GDM1 (cell line): ENCODE measurements around the gene ATE1.
A peak's percentile ranks its signal among the peaks of the same experiment; 100 is the strongest.

Experiments
- DNase-seq: peaks from one replicate; lab custom pipeline; 2025; lab: John Stamatoyannopoulos, UW

Gene ATE1

DNA sequence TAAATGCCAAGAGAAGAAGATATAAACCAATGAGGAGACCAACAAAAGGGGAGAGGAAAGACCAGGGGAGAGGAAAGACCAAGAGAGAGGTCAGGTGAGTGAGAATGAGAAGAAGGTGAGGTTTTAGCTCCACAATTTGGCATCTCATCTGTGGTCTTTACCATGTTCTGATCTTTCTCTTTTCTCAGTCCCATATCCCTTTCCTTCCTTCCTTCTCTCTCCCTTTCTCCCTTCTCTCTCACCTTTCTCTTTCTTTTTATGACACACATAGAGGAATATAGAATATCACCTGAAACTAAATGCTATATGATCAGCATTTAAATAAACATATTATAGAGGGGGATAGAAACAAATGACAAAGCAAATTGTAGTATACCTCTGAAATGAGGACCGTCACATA, 57.4 kb downstream of the ATE1 start:
- no peak for DNase-seq

DNA sequence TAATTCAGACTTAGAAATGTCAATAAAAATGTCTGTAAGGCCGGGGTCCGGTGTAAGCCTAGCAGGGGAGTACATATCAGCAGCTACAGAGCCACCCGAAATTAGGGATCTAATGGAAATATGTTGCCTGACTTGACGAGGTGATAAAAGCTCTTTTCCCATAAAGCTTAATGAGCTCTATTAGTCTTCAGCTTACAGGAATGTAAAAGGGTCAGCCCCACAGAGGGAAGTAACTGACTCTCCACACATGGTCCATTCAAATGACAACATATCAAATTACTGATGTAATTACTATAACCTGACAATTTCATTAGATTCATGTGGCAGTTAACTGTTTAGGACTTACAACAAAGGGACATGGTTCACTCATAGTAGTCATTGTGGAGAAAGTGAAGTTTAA, 62.3 kb downstream of the ATE1 start:
- no peak for DNase-seq

DNA sequence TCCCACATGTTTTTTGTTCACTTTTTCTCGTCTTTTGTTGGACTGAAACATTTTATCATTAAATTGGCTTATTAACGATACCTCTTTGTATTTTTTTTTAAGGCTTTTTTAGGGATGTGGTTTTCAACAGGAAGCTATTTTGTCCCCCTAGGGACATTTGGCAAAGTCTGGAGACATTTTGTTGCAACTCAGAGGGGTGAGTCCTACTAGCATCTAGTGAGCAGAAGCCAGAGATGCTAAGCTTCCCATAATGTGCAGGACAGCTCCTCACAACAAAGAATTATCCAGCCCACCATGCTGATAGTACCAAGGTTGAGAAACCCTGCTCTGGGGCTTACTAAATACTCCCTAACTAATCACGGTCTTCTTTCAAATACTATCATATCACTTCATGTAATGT, 63.2 kb downstream of the ATE1 start:
- no peak for DNase-seq

DNA sequence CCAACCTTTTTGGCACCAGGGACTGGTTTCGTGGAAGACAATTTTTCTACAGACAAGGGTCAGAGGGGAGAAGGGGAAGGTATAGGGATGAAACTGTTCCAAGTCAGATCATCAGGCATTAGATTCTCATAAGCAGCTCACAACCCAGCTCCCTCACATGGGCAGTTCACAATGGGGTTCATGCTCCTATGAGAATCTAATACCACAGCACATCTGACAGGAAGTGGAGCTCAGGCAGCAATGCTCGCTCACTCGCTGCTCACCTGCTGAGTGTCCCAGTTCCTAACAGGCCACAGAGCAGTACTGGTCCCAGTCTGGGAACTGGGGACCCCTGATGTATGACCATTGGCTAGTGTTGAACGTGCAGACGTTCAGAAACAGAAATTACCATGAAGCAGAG, 63.7 kb downstream of the ATE1 start:
- DNase-seq = no peak

DNA sequence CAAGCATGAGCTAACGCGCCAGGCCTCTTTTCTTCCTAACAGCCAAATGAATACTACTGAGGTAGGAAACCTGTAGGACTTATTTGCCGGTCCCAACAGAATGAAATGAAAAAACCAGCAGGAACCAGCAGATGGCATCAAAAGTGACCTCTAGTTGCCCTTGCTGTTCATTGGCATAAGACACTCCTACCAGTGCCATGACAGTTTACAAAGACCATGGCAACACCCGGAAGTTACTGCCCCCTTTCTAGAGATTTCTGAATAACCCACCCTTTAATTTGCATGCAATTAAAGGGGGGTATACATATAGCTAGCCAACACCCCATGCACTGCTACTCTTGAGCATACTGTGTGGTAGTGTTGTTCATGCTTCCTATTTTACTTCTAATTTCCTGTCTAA, 65.2 kb downstream of the ATE1 start:
- no peak for DNase-seq

DNA sequence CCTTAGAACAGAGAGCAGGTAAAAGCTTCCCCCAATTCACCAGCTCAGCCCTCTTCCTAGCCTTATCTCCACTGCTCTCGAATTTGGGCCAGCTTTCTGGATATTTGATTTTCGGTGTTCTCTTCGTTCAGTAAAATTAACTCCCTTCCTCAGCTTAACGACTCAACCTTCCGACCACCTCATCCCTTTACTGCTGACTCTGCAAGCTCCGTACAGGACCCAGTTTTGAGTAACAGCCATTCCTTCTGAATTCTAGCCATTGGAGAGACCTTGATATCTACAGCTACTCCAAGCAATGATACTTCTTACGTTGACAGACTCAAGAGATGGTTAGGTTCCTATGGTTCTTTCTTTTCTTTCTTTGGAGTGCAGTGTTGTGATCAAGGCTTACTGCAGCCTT, 65.8 kb downstream of the ATE1 start:
- DNase-seq = no peak

DNA sequence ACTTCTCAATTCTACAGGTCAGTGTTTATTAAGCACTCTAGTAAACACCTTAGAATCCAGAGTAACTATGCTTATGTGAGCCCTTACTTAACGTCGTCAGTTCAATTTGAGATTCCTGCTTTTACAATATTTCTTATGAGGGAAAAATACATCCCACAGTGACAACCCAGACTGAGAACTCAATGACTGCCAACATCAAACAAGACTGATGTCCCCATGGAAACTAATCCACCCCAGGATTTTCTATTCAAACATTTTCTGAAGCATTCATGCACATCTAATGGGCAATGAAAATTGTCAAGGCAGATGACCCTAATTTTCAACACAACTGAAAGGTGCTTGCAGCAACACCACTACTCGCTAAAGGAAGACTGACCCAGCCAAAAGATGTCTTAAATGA, 67.0 kb downstream of the ATE1 start:
- DNase-seq = no peak

DNA sequence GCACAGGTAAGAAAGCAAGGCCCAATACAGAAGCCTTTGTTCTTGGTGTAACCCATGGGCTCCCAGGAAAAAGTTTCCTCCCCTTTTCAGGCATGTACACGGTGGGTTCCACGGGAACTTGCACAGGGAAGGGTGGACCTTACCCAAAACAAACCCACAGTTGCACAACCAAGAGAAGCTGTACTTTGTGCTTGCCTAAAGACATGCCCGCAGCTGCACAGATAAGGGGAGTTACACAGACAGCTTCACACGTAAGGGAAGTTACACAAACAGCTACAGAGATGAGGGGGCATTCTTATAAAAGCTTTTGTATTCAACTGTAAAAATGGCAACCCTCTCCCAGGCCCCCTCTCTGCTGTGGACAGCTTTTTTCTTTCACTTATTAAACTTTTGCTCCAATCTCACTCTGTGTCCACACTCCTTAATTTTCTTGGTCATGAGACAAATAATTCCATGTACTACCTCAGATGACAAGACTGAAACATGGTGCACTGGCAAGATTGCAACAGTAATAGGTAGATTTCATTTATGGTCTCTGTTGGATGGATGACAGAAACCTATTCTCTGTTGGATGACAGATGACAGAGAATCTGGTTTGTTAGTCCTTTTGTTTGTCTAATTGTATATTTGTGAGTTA, 72.9 kb downstream of the ATE1 start:
- DNase-seq = no peak

DNA sequence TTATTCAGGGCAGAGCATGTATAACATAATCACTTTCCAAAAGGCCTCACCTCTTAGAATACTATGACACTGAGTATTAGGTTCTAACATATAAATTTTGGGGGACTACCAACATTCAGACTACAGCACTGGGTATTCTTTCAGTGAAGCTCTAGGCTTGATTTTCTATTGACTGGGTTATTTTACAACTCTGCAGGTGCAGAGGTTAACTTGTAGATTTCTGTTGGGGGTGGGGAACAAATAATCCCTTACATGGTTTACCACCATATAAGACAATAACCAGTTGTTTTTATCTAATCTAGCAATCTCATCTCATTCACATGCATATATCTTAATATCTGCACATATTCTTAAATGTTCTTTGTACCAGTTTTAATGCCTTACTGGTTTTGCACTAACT, 73.9 kb downstream of the ATE1 start:
- DNase-seq = no peak

DNA sequence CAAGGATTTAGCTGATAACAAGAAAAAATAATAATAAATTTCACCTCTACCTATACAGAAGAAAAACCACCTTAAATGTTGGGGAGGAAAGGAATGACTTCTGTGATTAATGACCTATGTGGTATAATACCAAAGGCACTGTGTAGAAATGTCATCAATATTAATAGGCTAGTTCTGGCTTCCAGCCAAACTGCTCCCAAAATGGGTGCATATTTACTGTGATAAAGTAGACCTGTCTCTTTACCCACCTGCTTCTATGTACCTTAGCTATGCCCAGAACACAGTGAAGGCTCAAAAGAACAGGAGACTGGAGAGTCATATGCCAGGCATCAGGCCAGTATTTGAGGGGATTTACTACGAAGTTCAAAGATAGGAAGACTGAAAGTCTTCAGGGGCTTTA, 76.0 kb downstream of the ATE1 start:
- no peak for DNase-seq

DNA sequence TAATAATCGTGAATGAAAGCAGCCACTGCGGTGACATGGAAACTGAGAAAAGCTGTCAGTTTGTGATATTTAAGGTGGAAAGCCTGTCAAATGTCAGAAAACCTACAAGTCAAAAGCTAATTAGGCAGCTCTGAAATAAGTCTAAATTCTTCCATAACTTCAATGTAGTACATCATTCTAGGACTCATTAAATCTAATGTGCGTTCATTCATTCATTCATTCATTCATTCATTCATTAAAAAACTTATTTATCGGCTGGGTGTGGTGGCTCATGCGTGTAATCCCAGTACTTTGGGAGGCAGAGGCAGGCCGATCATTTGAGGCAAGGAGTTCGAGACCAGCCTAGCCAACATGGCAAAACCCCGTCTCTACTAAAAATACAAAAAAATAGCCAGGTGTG, 79.7 kb downstream of the ATE1 start:
- no peak for DNase-seq

DNA sequence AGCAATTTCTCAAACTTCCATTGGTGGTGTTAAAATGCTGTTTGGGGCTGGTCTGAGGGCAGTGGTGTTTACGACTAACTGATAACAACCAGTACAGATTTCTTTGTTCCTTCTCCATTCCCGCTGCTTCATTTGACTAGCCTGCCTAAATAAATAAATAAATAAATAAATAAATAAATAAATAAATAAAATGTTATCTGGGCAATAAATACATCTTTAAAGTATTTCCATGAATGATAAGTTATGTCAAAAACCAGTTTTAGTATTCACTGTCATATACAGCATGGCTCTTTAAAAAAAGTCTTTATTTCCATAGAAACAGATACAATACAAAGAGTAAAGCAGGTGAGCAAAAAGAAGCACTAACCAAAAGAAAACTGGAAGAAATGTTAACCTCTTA, 81.3 kb downstream of the ATE1 start:
- no peak for DNase-seq

DNA sequence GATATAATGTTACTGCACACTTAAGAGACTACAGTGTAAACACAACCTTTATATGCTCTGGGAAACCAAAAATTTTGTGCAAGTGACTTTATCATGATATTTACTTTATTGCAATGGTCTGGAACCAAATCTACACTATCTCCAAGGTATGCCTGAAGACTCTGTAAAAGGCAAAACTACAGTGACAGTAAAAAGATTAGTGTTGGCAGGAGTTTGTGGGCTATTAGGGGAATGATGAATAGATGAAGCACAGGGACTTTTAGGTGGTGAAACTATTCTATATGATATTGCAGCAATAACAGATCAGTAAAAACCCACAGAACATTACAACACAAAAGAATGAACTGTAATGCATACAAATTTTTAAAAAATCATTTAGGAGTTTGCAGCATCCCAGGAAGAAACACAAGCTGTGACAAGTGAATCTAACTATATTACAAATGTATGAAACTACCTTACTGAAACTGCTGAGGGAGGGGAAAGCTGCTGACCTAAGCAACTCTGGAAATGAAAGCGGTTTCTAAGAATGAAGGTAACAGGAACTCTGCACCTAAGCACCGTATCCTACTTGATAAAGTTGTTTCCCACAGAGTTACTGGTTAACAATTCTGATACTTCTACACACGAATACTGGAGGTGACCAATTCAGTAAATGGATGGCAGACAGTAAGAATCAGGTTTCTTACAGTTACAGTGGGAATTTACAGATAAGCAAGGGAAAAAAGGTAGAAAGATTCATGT, 82.6 kb downstream of the ATE1 start:
- DNase-seq = no peak

DNA sequence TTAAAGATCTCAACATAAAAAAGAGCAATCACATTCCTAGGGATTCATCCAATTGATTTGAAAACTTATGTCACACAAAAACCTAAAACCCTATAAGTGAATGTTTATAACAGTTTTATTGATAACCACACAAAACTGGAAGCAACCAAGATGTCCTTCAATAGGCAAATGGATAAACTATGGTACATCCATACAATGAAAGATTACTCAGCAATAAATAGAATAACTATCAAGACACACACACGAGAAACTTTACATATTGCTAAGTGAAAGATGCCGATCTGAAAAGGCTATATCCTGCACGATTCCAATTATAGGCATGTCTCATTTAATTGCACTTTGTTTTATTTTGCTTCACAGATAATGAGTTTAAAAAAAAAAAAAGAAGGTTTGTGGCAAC, 83.3 kb downstream of the ATE1 start:
- no peak for DNase-seq

DNA sequence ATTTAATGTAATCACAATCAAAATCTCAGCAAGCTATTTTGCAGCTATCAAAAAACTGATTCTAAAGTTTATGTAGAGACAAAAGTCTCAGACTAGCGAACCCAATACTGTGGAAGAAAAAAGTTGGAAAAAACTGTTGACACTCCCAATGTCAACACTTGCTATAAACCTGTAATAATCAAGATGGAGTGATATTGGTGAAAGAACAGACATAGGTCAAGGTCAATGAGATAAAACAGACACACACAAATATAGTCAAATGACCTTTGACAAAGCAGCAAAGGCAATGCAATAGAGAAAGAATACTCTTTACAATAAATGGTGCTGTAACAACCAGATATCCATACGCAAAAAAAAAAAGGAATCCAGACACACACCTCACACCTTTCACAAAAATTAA, 84.5 kb downstream of the ATE1 start:
- no peak for DNase-seq

DNA sequence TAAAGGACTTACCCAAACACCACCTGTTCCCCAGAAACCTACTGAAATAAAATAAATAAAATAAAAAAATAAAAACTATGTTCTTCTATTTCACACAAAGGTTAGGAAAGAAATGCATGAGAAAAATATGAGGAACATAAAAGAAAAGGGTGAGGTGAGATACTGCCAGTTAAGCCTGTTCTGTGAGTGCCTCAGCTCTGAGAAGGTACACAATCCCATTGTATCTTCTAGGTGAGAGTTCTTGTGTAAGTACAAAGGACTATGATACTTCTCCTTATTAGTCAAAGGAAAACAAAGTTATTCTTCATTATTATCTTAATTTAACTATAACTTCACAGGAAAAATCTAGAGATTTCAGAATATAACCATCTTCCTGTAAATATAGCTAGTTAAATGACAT, 86.0 kb downstream of the ATE1 start:
- DNase-seq = no peak

DNA sequence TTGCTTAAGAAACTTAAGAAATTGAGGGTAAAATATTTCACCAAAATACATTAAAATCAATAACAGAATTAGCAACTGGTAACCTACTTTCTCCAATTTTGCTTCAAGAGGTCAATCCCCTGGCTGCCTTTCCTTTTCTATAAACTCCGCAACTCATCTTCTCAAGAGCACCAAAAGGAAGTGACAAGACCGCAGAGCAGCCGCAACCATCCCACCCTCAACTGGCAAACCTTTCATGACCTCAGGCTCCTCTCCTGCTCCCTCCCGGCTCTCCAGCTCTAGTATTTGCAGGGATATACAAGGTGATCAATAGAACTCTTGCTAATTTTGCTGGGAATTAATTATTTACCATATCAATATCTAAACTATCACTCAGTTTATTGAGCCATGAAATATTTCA, 88.9 kb downstream of the ATE1 start:
- DNase-seq = peak; percentile 71

DNA sequence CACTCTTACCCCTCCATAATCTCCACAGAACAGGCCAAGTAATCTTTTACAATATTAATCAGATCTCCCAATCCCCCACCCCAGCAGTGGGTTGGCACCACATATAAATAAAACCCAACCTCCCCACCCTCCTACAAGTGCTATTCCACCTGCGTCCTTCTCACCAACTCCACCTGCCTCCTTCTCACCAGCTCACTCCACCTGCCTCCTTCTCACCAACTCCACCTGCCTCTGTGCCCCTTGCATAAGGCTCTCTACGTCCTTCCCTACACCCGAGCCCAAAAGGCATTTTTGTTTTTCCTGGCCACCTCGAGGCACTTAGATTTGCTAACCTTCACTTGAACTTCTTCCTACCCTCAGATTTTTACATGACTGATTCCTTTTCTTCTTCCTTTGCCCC, 89.7 kb downstream of the ATE1 start:
- no peak for DNase-seq

DNA sequence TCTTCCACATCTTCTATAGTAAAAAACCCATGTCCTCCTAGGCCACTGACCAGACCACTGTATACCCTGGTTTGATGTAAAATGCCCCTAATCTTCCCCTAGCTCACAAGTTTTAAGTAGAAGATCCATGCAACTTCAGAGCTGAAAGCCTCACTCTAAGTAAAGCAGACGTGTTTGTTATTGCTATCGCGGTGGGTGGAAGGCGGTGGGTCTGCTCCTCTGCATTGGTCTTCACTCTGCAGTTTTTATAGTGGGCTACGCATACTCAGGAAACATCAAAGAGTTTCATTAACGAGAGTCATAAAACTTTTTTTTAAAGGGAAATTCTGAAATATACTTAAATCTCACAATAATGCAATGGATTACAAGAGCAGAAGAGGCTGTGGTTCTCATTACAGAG, 91.7 kb downstream of the ATE1 start:
- no peak for DNase-seq

DNA sequence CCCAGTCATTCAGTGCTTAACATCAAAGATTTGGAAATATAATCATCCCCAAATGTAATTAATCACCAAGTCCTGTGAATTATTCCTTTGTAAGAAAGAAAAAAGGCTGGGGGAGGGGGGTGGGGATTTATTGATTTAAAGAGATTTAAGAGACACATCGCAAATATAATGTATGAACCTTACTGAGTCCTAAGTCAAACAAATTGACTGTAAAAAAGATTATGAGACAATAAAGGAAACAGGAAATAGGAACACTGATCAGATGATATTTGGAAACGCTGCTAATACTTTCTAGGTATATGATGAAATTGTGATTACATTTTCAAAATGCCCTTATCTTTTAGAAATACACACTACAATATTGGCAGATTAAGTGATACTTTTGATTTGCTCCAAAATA, 92.5 kb downstream of the ATE1 start:
- no peak for DNase-seq

DNA sequence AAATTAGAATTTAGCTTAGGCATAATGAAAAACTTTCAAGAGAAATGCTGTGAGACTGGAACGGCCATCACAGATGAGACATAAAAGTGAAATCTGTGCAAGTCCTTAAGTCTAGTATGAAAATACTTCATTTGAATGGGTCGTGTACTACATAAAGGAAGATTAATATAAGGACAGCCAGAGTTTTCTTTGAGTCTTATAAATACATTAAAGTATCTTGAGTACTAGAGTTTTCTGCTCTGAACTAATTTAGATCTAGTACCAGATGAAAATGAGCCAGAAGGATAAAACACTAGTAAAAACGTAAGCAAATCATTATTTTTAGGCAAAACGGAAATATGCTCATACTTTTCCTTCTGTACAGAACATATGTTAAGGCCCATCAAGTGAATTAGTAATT, 93.1 kb downstream of the ATE1 start:
- no peak for DNase-seq

DNA sequence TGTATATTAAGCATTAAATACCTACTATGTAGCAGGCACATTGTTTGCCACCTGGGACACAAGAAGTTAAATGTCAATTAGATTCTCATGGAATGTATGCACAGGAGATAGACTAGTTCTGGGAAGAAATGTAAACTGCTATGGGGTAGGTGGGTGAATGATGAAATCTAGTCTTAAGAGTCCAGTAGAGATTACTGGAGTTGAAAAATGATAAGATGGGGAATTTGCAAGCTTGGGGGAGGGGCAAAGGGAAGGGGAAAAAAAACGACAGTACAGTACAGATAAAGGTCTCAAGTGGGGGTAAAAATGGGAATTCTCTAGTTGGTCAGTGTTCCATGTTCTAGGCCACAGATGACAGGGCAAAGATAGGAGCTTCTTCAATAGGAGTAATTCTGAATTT, 94.4 kb downstream of the ATE1 start:
- DNase-seq = no peak

DNA sequence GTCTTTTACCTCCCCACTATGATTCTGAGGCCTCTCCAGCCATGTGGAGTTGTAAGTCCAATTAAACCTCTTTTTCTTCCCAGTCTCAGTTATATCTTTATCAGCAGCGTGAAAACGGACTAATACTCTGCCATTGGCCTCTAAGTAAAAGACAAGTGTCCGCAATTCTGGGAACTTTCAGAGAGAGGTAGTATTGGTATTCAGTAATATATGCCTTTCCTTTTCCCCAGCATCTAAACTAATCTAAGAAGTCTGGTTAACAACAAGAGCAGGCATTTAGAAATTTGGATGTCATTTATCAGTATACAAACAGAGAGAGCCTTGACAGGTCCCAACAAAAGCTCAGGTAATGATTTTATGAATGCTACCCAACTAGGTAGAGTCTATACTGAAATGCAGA, 95.2 kb downstream of the ATE1 start:
- no peak for DNase-seq

DNA sequence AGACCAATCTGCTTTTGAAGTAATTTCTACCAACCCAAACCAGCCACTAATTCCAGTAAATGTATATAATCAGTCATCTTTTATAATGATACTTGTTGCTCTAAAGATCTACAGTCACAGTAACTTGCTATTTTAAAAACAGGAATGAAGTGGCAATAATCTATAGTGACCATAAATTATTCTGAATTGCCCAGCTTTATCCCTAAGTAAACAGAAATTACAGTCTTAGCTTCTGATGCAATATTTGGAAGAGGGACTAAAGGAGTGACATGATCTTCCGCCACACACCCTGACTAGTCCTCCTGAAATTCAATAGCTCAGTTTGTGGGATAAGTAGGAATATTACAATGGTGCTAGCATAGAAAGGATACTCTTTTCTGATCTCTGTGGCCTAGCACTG, 96.1 kb downstream of the ATE1 start:
- no peak for DNase-seq
